IPS DF 6.9 (cell line): ENCODE results near the gene IMPG2.

ENCODE experiments used
- DNase-seq: peaks from one replicate; pipeline ENCODE4 v3.0.0-alpha.2; 2013; ENCODE audit warnings: low read depth, low spot score
- H3K27ac ChIP-seq: one replicate; pipeline ENCODE4 v1.5.1; 2013; ENCODE audit warnings: low read length, control low read depth
- H3K27me3 ChIP-seq: 2 replicates; pipeline ENCODE4 v1.6.1; 2013; ENCODE audit warnings: mild to moderate bottlenecking, low read length; ENCODE audit not compliant: control insufficient read depth, insufficient read depth
- H3K36me3 ChIP-seq: 2 replicates; pipeline ENCODE4 v1.6.1; 2013; ENCODE audit warnings: low read length; ENCODE audit not compliant: control insufficient read depth, insufficient read depth
- H3K4me1 ChIP-seq: 2 replicates; pipeline ENCODE4 v1.6.1; 2013; ENCODE audit warnings: low read length; ENCODE audit not compliant: control insufficient read depth, insufficient read depth
- H3K4me3 ChIP-seq: 2 replicates; pipeline ENCODE4 v1.5.1; 2013; ENCODE audit warnings: mild to moderate bottlenecking, low read length
- H3K9me3 ChIP-seq: 2 replicates; pipeline ENCODE4 v1.6.1; 2013; ENCODE audit warnings: low read length, inconsistent platforms; ENCODE audit not compliant: control insufficient read depth, insufficient read depth
- WGBS: extraction: QIAGEN DNeasy Blood & Tissue Kit; methylation state at CpG from one replicate; pipeline ENCODE4 v1.1.7; 2013; ENCODE audit warnings: mixed read lengths, missing lambda C conversion rate; ENCODE audit not compliant: insufficient read length, insufficient coverage; 5-methylcytosine and 5-hydroxymethylcytosine counted together

Gene IMPG2

GRCh38 chr3:101189176-101189575, 131.2 kb downstream of the IMPG2 start:
- H3K4me3 ChIP-seq, result no peak overlapping the region
- DNase-seq, result no peak
- no CpG with 5 or more reads among the region's 2 CpGs for WGBS
- H3K27me3 ChIP-seq, result no peaks in the 10 kb centered on the region
- H3K27ac ChIP-seq, result no peak overlapping the region
- no peaks in the 10 kb centered on the region for H3K36me3 ChIP-seq
- H3K9me3 ChIP-seq, result no peaks in the 10 kb centered on the region
- H3K4me1 ChIP-seq, result no peaks in the 10 kb centered on the region

GRCh38 chr3:101185341-101185740, 135.0 kb downstream of the IMPG2 start:
- H3K4me3 ChIP-seq, result no peak overlapping the region
- DNase-seq, result no peak
- H3K27me3 ChIP-seq, result no peaks in the 10 kb centered on the region
- H3K27ac ChIP-seq, result no peak overlapping the region
- no peaks in the 10 kb centered on the region for H3K4me1 ChIP-seq
- no CpG with 5 or more reads among the region's 4 CpGs for WGBS
- no peaks in the 10 kb centered on the region for H3K36me3 ChIP-seq
- H3K9me3 ChIP-seq, result no peaks in the 10 kb centered on the region

GRCh38 chr3:101184111-101184510, 136.3 kb downstream of the IMPG2 start:
- no peaks in the 10 kb centered on the region for H3K9me3 ChIP-seq
- no peaks in the 10 kb centered on the region for H3K36me3 ChIP-seq
- H3K27ac ChIP-seq, result no peak overlapping the region
- DNase-seq, result no peak
- H3K4me1 ChIP-seq, result no peaks in the 10 kb centered on the region
- H3K27me3 ChIP-seq, result no peaks in the 10 kb centered on the region
- no peak overlapping the region for H3K4me3 ChIP-seq

- no CpG with 5 or more reads among the region's 5 CpGs for WGBS
- Histone ChIP-seq H3K4me3 (no peak overlapping the region), H3K27me3 (no peaks in the 10 kb centered on the region), H3K9me3 (no peaks in the 10 kb centered on the region), H3K27ac (no peak overlapping the region), H3K36me3 (no peaks in the 10 kb centered on the region), H3K4me1 (no peaks in the 10 kb centered on the region)
- no peak for DNase-seq
Observed at GRCh38 chr3:101183151-101183550, 137.2 kb downstream of the IMPG2 start.

GRCh38 chr3:101182734-101183133, 137.6 kb downstream of the IMPG2 start:
- no peaks in the 10 kb centered on the region for H3K27me3 ChIP-seq
- H3K4me1 ChIP-seq, result no peaks in the 10 kb centered on the region
- no peak overlapping the region for H3K27ac ChIP-seq
- WGBS, result no CpG with 5 or more reads among the region's 1 CpG
- H3K36me3 ChIP-seq, result no peaks in the 10 kb centered on the region
- H3K4me3 ChIP-seq, result no peak overlapping the region
- no peaks in the 10 kb centered on the region for H3K9me3 ChIP-seq
- DNase-seq, result no peak

- H3K4me3 ChIP-seq, result no peak overlapping the region
- H3K4me1 ChIP-seq, result no peaks in the 10 kb centered on the region
- no peaks in the 10 kb centered on the region for H3K36me3 ChIP-seq
- no peak overlapping the region for H3K27ac ChIP-seq
- DNase-seq, result no peak
- no peaks in the 10 kb centered on the region for H3K9me3 ChIP-seq
- H3K27me3 ChIP-seq, result no peaks in the 10 kb centered on the region
Observed at GRCh38 chr3:101181801-101182200, 138.6 kb downstream of the IMPG2 start.

- H3K27ac ChIP-seq, result no peak overlapping the region
- H3K4me1 ChIP-seq, result no peaks in the 10 kb centered on the region
- no peaks in the 10 kb centered on the region for H3K36me3 ChIP-seq
- no peaks in the 10 kb centered on the region for H3K9me3 ChIP-seq
- no peak overlapping the region for H3K4me3 ChIP-seq
- WGBS, result no CpG with 5 or more reads among the region's 3 CpGs
- no peak for DNase-seq
- H3K27me3 ChIP-seq, result no peaks in the 10 kb centered on the region
Observed at GRCh38 chr3:101179637-101180036, 140.7 kb downstream of the IMPG2 start.

- Histone ChIP-seq H3K27me3 (no peaks in the 10 kb centered on the region), H3K36me3 (no peaks in the 10 kb centered on the region), H3K9me3 (no peaks in the 10 kb centered on the region), H3K4me1 (no peaks in the 10 kb centered on the region), H3K4me3 (no peak overlapping the region), H3K27ac (no peak overlapping the region)
- DNase-seq, result no peak
Observed at GRCh38 chr3:101177577-101177976, 142.8 kb downstream of the IMPG2 start.
